Subcutaneous adipose tissue (tissue), 4 donors: Measurements from ENCODE around the gene SUDS3. TPM values are rescaled to one million over a fixed set of nuclear protein-coding genes. Genes with fewer than 3 reads are reported as not detected.

Experiments used
- total RNA-seq, 4 donors: library from RNA; depleted of rRNA; stranded (reverse); fragments of >200 nt; gene quantifications; one replicate each; pipeline ENCODE4 v1.1.0, GENCODE V29; 2016
- TF ChIP-seq, protein P1 (sequence below): fragments of 450-650 bp; IDR thresholded peaks from one replicate; pipeline ENCODE4 v1.5.1; 2016; ENCODE audit warnings: low read depth, mild to moderate bottlenecking, control low read depth, antibody characterized with exemption, moderate library complexity

Gene SUDS3
- total RNA-seq, 4 donors from 2014 or later = 23.6 to 46.0 (median 38.3) TPM

DNA sequence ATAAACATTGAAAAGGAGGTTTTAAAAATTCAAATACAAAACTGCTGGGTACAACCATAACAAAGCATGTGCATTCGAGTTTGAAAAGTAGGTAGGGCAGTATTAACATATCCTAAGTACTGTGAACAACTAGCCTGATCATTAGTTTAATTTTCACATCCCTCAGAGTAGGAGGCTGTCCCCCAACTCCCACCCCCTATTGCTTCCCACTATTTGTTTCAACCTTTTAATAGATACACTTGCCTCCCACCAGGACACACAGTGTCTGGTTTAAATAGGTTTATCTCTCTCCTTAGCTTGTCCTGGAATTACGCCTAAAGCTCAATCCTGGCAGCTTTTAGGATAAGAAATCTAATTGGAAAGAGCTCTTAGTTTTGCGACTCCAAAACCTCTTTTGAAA lies 5.8 kb upstream of the SUDS3 start:
- TF ChIP-seq, protein P1, sequence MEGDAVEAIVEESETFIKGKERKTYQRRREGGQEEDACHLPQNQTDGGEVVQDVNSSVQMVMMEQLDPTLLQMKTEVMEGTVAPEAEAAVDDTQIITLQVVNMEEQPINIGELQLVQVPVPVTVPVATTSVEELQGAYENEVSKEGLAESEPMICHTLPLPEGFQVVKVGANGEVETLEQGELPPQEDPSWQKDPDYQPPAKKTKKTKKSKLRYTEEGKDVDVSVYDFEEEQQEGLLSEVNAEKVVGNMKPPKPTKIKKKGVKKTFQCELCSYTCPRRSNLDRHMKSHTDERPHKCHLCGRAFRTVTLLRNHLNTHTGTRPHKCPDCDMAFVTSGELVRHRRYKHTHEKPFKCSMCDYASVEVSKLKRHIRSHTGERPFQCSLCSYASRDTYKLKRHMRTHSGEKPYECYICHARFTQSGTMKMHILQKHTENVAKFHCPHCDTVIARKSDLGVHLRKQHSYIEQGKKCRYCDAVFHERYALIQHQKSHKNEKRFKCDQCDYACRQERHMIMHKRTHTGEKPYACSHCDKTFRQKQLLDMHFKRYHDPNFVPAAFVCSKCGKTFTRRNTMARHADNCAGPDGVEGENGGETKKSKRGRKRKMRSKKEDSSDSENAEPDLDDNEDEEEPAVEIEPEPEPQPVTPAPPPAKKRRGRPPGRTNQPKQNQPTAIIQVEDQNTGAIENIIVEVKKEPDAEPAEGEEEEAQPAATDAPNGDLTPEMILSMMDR = no peak

DNA sequence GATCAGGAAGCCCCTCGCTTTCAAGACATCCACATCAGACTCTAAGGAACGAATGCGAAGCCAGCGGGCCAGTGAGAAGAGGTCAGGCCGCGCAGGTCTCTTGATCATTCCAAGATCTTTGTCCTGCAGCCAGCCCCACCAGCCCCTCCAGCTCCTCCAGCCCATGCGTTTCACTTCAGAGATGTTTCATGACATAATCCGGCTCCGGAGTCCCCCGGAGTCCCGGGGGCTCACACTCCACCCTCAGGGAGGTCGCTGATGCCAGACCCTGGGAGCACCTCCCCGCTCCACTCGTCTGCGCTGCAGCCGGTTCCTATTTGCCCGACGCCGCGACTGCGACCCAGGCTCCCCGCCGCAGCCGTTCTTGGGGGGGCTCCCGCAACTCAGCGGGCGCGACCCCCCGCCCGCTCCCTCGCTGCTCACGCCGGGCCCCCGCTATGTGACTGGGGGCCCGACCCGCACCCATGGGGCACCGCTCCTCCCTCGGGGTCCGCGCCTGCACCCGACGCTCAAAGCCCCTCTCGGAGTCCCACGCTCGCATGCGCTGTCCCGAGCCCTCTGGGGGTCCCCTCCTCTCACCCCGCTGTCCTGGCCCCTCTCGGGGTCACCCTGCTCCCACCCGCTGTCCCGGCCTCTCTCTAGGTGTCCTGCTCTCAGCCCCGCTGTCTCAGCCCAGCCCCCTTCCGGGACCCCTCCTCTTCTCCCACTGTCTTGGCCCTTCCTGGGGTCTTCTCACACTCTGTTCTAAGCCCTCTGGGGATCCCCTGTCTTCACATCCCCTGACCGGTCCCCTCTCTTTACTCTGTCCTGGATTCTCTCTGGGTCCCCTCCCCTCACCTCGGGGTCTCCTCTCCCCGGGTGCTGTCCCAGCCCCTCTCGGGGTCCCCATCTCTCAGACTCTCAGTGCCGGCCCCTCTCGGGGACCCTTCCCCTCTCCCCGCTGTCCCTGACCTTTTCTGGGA lies 4.8 kb upstream of the SUDS3 start:
- TF ChIP-seq, protein P1 = no peak

DNA sequence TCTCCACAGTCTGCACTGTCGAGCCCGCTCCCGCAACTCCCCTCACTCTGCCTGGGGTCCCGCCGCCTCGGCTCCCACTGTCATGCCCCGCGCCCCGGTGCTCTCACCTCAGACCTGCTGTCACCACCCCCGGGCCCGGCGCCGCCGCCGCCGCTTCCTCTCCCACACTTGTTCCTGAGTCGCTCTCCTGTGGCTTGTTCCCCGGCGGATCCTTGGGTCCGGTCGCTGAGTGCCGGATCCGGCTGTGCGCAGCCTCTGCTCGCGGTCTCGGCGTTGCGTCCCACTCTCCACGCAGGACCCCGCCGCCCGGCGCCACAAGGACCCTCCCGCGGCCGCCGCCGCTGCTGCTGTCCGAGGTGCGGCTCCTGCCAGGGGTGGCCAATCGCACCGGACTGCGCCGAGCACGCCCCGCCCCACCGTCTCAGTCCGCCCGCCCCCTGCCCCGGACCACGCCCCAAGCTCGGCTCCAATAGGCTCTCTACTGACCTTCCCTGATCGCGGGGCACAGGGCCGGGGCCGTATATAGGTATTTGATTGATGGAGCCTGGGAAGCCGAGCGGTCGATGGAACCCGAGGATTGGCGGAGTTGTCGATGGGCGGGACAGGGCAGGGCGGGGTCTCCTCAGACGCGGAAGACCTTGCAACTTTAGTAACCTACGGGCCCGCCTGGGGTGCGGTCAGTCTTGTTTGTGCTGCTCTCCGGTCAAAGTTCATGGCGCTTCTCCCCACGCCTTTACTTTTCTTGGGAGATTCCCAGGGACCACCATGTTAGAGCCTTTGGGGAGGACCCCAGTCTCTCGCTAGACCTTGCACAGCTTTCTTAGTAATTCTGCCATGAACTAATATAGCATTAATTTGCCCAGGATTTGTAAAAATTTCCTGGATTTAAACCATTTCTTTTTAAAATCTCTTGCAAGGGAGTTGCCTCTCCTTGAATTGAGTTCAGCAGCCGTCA lies 3.5 kb upstream of the SUDS3 start, which contains the start of gene TAOK3:
Gene TAOK3, minus strand, starts transcription at position 367 of the 955 bp plus-strand sequence. CDS start 117,340 bp downstream, outside the sequence.
- TF ChIP-seq, protein P1 = no peak

DNA sequence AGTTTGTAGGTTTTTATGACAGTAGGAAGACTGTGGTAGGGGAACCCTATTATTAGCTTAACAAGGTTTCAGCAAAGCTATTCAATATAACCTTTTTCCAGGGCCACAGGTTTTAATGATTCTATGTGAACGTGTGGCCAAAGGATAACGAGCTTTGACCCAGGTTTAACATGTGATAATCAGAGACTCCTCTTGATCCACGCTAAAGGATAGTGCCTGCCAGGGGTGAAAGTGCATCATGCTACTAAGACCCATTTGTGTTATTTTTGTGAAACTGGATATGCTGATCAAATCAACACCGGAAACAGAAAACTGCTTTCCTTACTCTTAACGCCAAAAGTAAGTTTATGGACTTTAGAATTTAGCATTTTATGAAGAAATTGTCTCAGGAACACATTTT lies 2.7 kb upstream of the SUDS3 start:
- TF ChIP-seq, protein P1 = no peak

DNA sequence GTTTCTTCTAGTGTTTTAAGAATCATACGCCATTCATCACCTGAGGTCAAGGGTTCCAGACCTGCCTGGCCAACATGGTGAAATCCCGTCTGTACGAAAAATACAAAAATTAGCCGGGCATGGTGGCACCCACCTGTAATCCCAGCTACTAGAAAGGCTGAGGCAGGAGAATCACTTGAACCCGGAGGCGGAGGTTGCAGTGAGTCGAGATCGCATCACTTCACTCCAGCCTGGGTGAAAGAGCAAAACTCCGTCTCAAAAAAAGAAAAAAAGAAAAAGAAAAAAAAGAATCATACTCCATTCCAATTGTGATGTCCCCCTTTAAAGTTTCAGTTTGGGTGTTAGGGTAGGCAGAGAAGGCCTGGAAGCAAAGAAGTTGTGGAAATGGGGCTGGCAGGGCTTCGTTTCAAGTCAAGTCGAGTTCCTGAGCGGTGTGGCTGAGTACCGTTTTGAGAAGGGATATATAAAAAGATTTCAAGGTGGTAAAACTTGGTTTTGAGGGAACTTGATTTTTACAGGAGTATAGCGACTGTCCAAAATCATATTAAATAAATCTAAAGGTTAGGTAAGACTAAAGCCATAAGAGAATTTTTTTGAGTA lies 2.1 kb upstream of the SUDS3 start:
- TF ChIP-seq, protein P1 = no peak

DNA sequence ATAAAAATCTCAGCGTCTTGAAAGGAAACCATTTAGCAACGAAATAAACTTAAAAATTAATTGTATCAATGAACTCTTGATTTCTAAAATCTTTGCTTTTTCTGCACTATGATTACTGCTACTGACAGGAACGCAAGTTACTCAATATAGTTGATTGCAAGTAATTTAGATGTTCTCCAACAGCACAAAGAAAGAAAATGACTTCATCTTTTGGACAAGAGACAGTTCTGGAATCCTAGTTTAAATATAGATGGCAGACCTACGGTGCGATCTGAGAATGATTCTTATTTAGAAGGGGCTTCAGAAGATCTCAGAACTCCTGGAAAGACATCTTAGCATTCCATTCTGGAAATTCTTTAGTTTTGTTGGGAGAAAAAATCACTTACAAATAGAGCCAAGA lies 1.4 kb upstream of the SUDS3 start:
- TF ChIP-seq, protein P1 = no peak
